ENCODE data around the gene KDM4C.

DNA sequence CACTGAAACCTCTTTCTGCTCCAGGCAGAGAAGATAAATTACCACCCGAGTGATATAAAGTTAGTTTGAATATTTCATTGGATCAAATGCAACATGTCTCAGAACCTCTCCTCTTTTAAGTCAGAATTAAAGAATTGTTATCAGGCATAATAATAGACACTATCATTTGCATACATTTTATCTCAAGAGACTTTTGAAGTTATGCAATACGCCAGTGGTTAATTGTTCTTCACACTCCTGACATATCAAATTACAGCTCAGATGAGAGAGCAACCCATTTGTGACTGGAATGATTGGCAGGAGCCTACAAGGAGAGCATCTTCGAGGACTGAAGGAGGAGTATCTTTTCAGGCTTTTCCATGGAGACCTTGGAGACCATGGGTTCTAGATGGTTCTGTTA, 452.2 kb downstream of the KDM4C start:
- TF ChIP-seq POLR2A (IDR thresholded peaks at IDR 0.05; ENCODE audit: low read depth) (no peak), EP300 (IDR thresholded peaks at IDR 0.05) (no peak)
- TF ChIP-seq, protein P1, sequence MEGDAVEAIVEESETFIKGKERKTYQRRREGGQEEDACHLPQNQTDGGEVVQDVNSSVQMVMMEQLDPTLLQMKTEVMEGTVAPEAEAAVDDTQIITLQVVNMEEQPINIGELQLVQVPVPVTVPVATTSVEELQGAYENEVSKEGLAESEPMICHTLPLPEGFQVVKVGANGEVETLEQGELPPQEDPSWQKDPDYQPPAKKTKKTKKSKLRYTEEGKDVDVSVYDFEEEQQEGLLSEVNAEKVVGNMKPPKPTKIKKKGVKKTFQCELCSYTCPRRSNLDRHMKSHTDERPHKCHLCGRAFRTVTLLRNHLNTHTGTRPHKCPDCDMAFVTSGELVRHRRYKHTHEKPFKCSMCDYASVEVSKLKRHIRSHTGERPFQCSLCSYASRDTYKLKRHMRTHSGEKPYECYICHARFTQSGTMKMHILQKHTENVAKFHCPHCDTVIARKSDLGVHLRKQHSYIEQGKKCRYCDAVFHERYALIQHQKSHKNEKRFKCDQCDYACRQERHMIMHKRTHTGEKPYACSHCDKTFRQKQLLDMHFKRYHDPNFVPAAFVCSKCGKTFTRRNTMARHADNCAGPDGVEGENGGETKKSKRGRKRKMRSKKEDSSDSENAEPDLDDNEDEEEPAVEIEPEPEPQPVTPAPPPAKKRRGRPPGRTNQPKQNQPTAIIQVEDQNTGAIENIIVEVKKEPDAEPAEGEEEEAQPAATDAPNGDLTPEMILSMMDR (IDR thresholded peaks at IDR 0.05): no peak
